Right lung (tissue), 5 donors: ENCODE measurements around the gene CCDC8. TPM values are rescaled to one million over a fixed set of nuclear protein-coding genes. Genes with fewer than 3 reads are reported as not detected.

Experiments
- polyA plus RNA-seq, 5 donors: library from polyadenylated mRNA; unstranded; fragments of 120-200 nt; gene quantifications; one replicate each; pipeline versions ENCODE4 v1.2.1 to v1.2.3, GENCODE V29; 2013; ENCODE audit warnings: inconsistent platforms in 1 of 5, low replicate concordance in 1 of 5; ENCODE audit not compliant: insufficient read length in 5 of 5, insufficient read depth in 1 of 5

The CCDC8 gene
- polyA plus RNA-seq, 5 donors, result 39.7 to 63.5 (median 45.7) TPM

Other genes with a start within 250 kb of the CCDC8 start
- not detected for gene IGFL1, start 183.8 kb downstream of the CCDC8 start, polyA plus RNA-seq
- 100 to 1,000 TPM; 112 to 203 (median 194) TPM for gene HIF3A, start 116.5 kb downstream of the CCDC8 start, polyA plus RNA-seq
- gene PPP5C, start 66.5 kb downstream of the CCDC8 start, polyA plus RNA-seq, result 100 to 1,000 TPM in 4 of 5 donors, 10 to 100 TPM in 1; 95.7 to 107 (median 104) TPM
- 1 to 10 TPM in 1 of 5 donors, under 1 TPM in 4; 0.21 to 1.3 (median 0.72) TPM for gene PNMA8C, start 15.4 kb upstream of the CCDC8 start, polyA plus RNA-seq
- 10 to 100 TPM; 11.6 to 15.8 (median 14.8) TPM for gene PNMA8A, start 58.0 kb upstream of the CCDC8 start, polyA plus RNA-seq
- gene PNMA8B, start 82.3 kb upstream of the CCDC8 start, polyA plus RNA-seq, result 1 to 10 TPM; 2.8 to 5.7 (median 4.0) TPM
- 100 to 1,000 TPM; 341 to 478 (median 376) TPM for gene CALM3, start 187.8 kb upstream of the CCDC8 start, polyA plus RNA-seq
- 10 to 100 TPM in 4 of 5 donors, 1 to 10 TPM in 1; 7.6 to 13.6 (median 11.9) TPM for gene PTGIR, start 211.5 kb upstream of the CCDC8 start, polyA plus RNA-seq
- 10 to 100 TPM in 2 of 5 donors, 1 to 10 TPM in 3; 6.7 to 12.3 (median 7.0) TPM for gene GNG8, start 222.6 kb upstream of the CCDC8 start, polyA plus RNA-seq
- 10 to 100 TPM; 40.7 to 56.2 (median 45.9) TPM for gene DACT3, start 247.6 kb upstream of the CCDC8 start, polyA plus RNA-seq